Fibroblast of the aortic adventitia (primary cell): Measurements from ENCODE around the gene AP2M1. TPM values are rescaled to one million over a fixed set of nuclear protein-coding genes. Genes with fewer than 3 reads are reported as not detected.

Source experiments
- DNase-seq: peaks from one replicate; pipeline ENCODE4 v3.0.0-alpha.2; 2010; ENCODE audit warnings: low read depth
- H3K4me3 ChIP-seq: 2 replicates; pipeline ENCODE4 v1.5.1; 2011; ENCODE audit warnings: low read depth, mild to moderate bottlenecking, control low read depth, low read length, moderate library complexity
- CTCF ChIP-seq: IDR thresholded peaks from 2 replicates; pipeline ENCODE4 v1.5.1; 2011; ENCODE audit warnings: mild to moderate bottlenecking, low read length, control low read depth, inconsistent platforms; ENCODE audit not compliant: insufficient read depth
- total RNA-seq: library from RNA; depleted of rRNA; stranded (reverse); fragments of >200 nt; gene quantifications from 2 replicates; pipeline ENCODE4 v1.2.3, GENCODE V29; 2012; ENCODE audit warnings: low replicate concordance

Gene AP2M1
- total RNA-seq: 364 and 380 TPM in 2 replicates

GRCh38 chr3:184174646-184175492, at the start of gene AP2M1:
Gene AP2M1 (plus strand): TSS chr3:184174855. CDS start chr3:184176994, 2,139 bp downstream.
- peak; percentile 99 for DNase-seq
- no peak for TF ChIP-seq CTCF
- H3K4me3 ChIP-seq: peak within 1 kb of the TSS; percentile 97

GRCh38 chr3:184126006-184126405, 48.6 kb upstream of the AP2M1 start:
- peak; percentile 16 for DNase-seq
- no peak overlapping the region for H3K4me3 ChIP-seq
- TF ChIP-seq CTCF: no peak

- peak; percentile 62 for DNase-seq
- H3K4me3 ChIP-seq: no peak overlapping the region
- peak; percentile 56 for TF ChIP-seq CTCF
Measured at GRCh38 chr3:184129012-184129411, 45.6 kb upstream of the AP2M1 start.

- DNase-seq: no peak
- no peak for TF ChIP-seq CTCF
- no peak overlapping the region for H3K4me3 ChIP-seq
Measured at GRCh38 chr3:184132945-184133344, 41.7 kb upstream of the AP2M1 start.

- peak overlapping the region; percentile 97 for H3K4me3 ChIP-seq
- TF ChIP-seq CTCF: no peak
- DNase-seq: peak; percentile 78
Measured at GRCh38 chr3:184133840-184134745, 40.6 kb upstream of the AP2M1 start.

- DNase-seq: no peak
- no peak for TF ChIP-seq CTCF
- peak overlapping the region; percentile 97 for H3K4me3 ChIP-seq
Measured at GRCh38 chr3:184134746-184135148, 39.9 kb upstream of the AP2M1 start.
